Naive thymus-derived CD4-positive, alpha-beta T cell (primary cell): Measurements from ENCODE around the gene NUDT4. TPM values are rescaled to one million over a fixed set of nuclear protein-coding genes. Genes with fewer than 3 reads are reported as not detected.

Source experiments
- ATAC-seq: fragments of 150-1000 bp; cut with Tn5 transposase; 2 replicates; pipeline ENCODE4 v1.10.0; 2021; ENCODE audit warnings: mild to moderate bottlenecking, moderate library complexity
- CTCF ChIA-PET: fragments of 350-600 bp; sonication (Branson Sonifier 250); formaldehyde crosslinking; loops from one replicate; lab custom pipeline; 2021; ENCODE audit warnings: antibody characterized with exemption; lab: Charles Lee
- POLR2A ChIA-PET: fragments of 350-600 bp; sonication (Branson Sonifier 250); formaldehyde crosslinking; loops from one replicate; lab custom pipeline; 2021; ENCODE audit warnings: antibody characterized with exemption, inconsistent platforms; lab: Charles Lee
- DNase-seq, 9 donors: peaks; one replicate each; pipeline versions ENCODE4 v3.0.0 to v3.0.0-alpha.2; 2020 to 2022; ENCODE audit warnings: mixed read lengths in 1 of 9
- H3K27ac ChIP-seq: one replicate; pipeline ENCODE4 v1.7.0; 2013; ENCODE audit warnings: mild to moderate bottlenecking, low read depth, low read length, moderate library complexity
- H3K27me3 ChIP-seq, 2 donors: one replicate each; pipeline ENCODE4 v1.7.0; 2013; ENCODE audit warnings: low read length in 2 of 2, mild to moderate bottlenecking in 2 of 2, moderate library complexity in 2 of 2; ENCODE audit not compliant: control insufficient read depth in 2 of 2, insufficient read depth in 2 of 2
- H3K36me3 ChIP-seq, 3 experiments: 1 replicate in 2 of 3; 2 replicates in 1 of 3; pipeline ENCODE4 v1.7.0; 2013; ENCODE audit warnings: low read length in 3 of 3, mild to moderate bottlenecking in 3 of 3, moderate library complexity in 1 of 3; ENCODE audit not compliant: insufficient read depth in 3 of 3, control insufficient read depth in 2 of 3
- H3K4me1 ChIP-seq, 2 donors: one replicate each; pipeline ENCODE4 v1.7.0; 2013; ENCODE audit warnings: low read length in 2 of 2, mild to moderate bottlenecking in 2 of 2, moderate library complexity in 1 of 2; ENCODE audit not compliant: control insufficient read depth in 2 of 2, insufficient read depth in 2 of 2
- H3K4me3 ChIP-seq: 2 replicates; pipeline ENCODE4 v1.7.0; 2013; ENCODE audit warnings: mild to moderate bottlenecking, low read length
- H3K9me3 ChIP-seq, 3 experiments: 1 replicate in 2 of 3; 2 replicates in 1 of 3; pipeline ENCODE4 v1.7.0; 2013; ENCODE audit warnings: low read length in 3 of 3; ENCODE audit not compliant: control insufficient read depth in 2 of 3
- H3K27ac Mint-ChIP-seq, 9 donors: one replicate each; pipeline ENCODE4 v1.8.0; 2020 to 2022; ENCODE audit warnings: mixed read lengths in 9 of 9, mild to moderate bottlenecking in 8 of 9, moderate library complexity in 5 of 9, inconsistent platforms in 2 of 9
- H3K27me3 Mint-ChIP-seq, 5 donors: one replicate each; pipeline ENCODE4 v1.8.0; 2021 to 2022; ENCODE audit warnings: mixed read lengths in 5 of 5, mild to moderate bottlenecking in 1 of 5
- H3K36me3 Mint-ChIP-seq, 5 donors: one replicate each; pipeline ENCODE4 v1.8.0; 2020 to 2022; ENCODE audit warnings: mixed read lengths in 5 of 5, mild to moderate bottlenecking in 3 of 5, inconsistent platforms in 1 of 5
- H3K4me1 Mint-ChIP-seq, 7 donors: one replicate each; pipeline ENCODE4 v1.8.0; 2020 to 2022; ENCODE audit warnings: mixed read lengths in 7 of 7, mild to moderate bottlenecking in 3 of 7, inconsistent platforms in 1 of 7
- H3K4me3 Mint-ChIP-seq, 10 donors: one replicate each; pipeline ENCODE4 v1.8.0; 2020 to 2022; ENCODE audit warnings: mild to moderate bottlenecking in 10 of 10, mixed read lengths in 10 of 10, moderate library complexity in 6 of 10, inconsistent platforms in 2 of 10
- H3K9me3 Mint-ChIP-seq, 11 donors: one replicate each; pipeline ENCODE4 v1.8.0; 2020 to 2022; ENCODE audit warnings: mixed read lengths in 11 of 11, mild to moderate bottlenecking in 4 of 11, inconsistent platforms in 1 of 11, moderate library complexity in 1 of 11
- intact Hi-C, 2 donors: fragments of 100-400 bp; cut with micrococcal nuclease; formaldehyde crosslinking; loops; one replicate each; pipeline ENCODE4 v1.15.1; 2023
- polyA plus RNA-seq, 2 donors: library from polyadenylated mRNA; unstranded; fragments of 300-500 nt; fragmentation: Illumina TruSeq; gene quantifications; one replicate each; pipeline ENCODE4 v1.2.3, GENCODE V29; 2021
- total RNA-seq, 6 experiments: library from RNA in 5 of 6; stranded (reverse) in 5 of 6; gene quantifications; 1 replicate in 5 of 6; 2 replicates in 1 of 6; pipeline ENCODE4 v1.2.3 and lab custom pipeline; 2021 to 2026

The NUDT4 gene
- total and polyA plus RNA-seq, 7 experiments from 2014 or later, result 37.1 to 85.1 (median 51.2) TPM

DNA sequence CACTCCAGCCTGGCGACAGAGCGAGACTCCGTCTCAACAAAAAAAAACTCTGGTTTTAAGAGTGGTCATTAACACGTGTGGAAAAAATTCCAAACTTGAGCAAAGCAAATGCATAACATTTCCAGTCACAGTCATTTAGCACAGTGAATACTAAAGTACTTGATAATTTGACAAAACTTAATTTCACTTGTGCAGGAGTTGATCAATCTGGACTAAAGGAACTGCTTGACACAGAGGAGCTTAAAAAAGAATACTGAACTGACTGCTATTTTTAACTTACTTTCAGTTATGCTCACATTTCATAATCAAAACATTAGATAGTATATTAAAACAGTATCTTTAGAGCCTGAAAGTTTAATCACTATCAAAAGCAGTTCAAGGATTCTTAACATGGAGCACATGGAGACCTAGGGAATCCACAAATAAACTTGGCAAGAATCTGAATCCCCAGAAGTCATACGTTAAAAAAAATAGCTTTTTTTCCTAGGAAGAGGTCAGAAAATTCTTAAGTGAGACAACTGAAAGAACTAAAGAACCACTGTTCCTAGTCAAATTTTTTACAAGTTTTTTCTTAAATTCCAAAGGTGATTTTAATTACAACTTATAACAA is 56.6 kb downstream of the NUDT4 start:
- CTCF ChIA-PET, result interaction anchor here (1.7 kb wide), 1 partner anchor 14 kb away, joined by 7 read pairs; no protein-coding TSS in a partner anchor
- Histone ChIP-seq H3K4me1 (peaks cover 50 to 67% of the 10 kb centered on the region in 2 donors), H3K36me3 (no peaks in the 10 kb centered on the region), H3K27ac (no peak overlapping the region), H3K27me3 (no peaks in the 10 kb centered on the region), H3K4me3 (no peak overlapping the region), H3K9me3 (no peaks in the 10 kb centered on the region)
- no peak for ATAC-seq
- DNase-seq, result no peak
- H3K36me3 Mint-ChIP-seq, result peaks cover 0 to 3% (median 0%) of the 10 kb centered on the region in 5 donors
- no peaks in the 10 kb centered on the region for H3K27me3 Mint-ChIP-seq
- H3K4me1 Mint-ChIP-seq, result peaks cover 50 to 96% (median 84%) of the 10 kb centered on the region in 7 donors
- POLR2A ChIA-PET, result interaction anchor here (0.5 kb wide), 1 partner anchor 1773 kb away, joined by 3 read pairs; no protein-coding TSS in a partner anchor
- H3K9me3 Mint-ChIP-seq, result no peaks in the 10 kb centered on the region
- intact Hi-C loops, result no loop called here
- peak overlapping the region in 5 of 10 donors; percentile 10 to 55 (median 42) for H3K4me3 Mint-ChIP-seq
- peak overlapping the region in 2 of 9 donors; percentile 24 to 63 for H3K27ac Mint-ChIP-seq

DNA sequence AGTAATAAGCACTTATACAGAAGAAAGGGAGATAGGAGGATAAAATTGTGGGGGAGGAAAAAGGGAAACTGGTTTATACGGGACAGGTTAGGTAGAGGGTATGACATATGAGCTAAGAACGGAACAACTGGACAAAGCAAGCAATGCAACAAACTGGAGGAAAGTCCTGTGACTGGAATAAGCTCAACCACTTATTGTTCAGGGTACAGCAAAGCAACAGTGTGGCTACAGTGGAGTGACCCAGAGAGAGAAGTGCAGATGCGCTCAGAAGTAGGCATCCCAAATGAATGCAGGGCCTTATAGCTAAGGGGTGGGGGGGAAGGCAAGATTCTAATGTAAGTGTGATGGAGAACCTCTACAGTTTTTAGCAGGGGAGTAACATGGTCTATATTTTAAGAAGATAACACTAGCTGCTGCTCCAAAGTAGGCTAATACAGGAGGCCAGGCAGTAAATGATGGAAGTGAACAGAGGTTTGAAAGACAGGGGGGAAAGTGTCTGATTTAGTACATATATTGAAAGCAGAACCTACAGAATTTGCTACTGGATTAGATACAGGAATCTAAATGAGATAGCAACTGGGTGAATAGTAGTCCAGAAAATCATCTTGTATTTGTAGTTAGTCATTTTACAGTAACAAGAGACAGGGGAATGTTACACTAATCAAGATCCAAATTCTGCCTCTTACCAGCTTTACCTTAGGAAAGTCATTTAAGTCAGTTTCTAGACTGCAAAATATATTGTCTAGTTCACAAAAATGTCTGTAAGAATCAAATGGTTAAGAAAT is 60.7 kb downstream of the NUDT4 start:
- Mint-ChIP-seq H3K4me1 (peaks cover 62 to 87% (median 74%) of the 10 kb centered on the region in 7 donors), H3K27ac (peak overlapping the region; percentile 13 to 75 (median 47)), H3K9me3 (peaks cover 0 to 2% (median 0%) of the 10 kb centered on the region in 11 donors), H3K27me3 (no peaks in the 10 kb centered on the region), H3K36me3 (peaks cover 0 to 1% (median 0%) of the 10 kb centered on the region in 5 donors), H3K4me3 (peak overlapping the region; percentile 34 to 97 (median 78))
- intact Hi-C loops, result loop anchor here (1.0 to 5.0 kb wide), 2 partner anchors 8 to 191 kb away; no protein-coding TSS in a partner anchor
- ChIA-PET CTCF (interaction anchor here (0.6 to 2.7 kb wide), 5 partner anchors 19 to 663 kb away, joined by 3 to 11 read pairs (median 3); no protein-coding TSS in a partner anchor), POLR2A (interaction anchor here (0.9 to 2.0 kb wide), 4 partner anchors 11 to 32 kb away, joined by 3 to 7 read pairs (median 4); partner anchors contain the start of gene MRPL42)
- peaks cover 53 to 69% of the 10 kb centered on the region in 2 donors for H3K4me1 ChIP-seq
- peak overlapping the region; percentile 26 for H3K27ac ChIP-seq
- no peaks in the 10 kb centered on the region for H3K27me3 ChIP-seq
- no peak for DNase-seq
- peaks cover 0 to 7% (median 0%) of the 10 kb centered on the region in 3 experiments for H3K36me3 ChIP-seq
- no peaks in the 10 kb centered on the region for H3K9me3 ChIP-seq
- no peak overlapping the region for H3K4me3 ChIP-seq
- ATAC-seq, result no peak

DNA sequence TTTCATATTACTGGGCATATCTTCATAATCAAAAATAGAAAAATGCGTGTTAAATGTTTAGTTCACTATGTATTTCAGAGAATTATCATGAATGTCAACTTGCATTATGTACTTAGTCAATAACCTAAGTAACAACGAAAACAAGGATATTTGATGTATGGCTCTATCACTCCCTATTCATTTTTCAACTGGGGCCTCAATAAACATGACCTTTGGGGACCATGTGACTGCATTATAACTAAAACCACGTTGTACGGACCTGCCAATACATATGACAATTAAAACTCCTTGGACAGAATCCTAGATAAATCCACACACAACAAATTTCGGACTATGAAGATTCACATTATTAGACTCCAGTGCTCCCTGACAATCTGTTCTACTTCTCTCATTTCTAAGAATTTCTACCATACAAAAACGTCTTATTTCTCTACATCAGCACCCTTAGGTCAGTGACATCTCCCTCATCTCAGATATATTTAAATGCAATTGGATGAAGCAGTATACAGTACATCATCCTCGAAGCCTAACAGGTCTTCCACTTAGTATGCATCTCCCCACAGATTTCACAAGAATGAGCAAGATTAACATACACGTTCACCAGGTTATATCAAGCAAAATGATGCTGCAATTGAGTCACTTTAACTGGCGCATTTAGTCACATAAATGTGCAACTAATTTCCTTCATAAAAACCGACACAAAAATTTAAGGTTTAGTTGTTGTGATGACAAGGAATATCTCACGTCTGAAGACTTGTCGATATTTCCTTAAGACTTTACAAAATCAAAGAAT is 62.5 kb downstream of the NUDT4 start:
- Mint-ChIP-seq H3K36me3 (peaks cover 0 to 1% (median 0%) of the 10 kb centered on the region in 5 donors), H3K4me1 (peaks cover 57 to 69% (median 62%) of the 10 kb centered on the region in 7 donors), H3K4me3 (peak overlapping the region; percentile 81 to 98 (median 93)), H3K27ac (peak overlapping the region; percentile 87 to 96 (median 93)), H3K9me3 (peaks cover 0 to 2% (median 0%) of the 10 kb centered on the region in 11 donors), H3K27me3 (no peaks in the 10 kb centered on the region)
- Histone ChIP-seq H3K36me3 (peaks cover 0 to 7% (median 0%) of the 10 kb centered on the region in 3 experiments), H3K4me3 (peak overlapping the region; percentile 66), H3K27ac (peak overlapping the region; percentile 98), H3K27me3 (no peaks in the 10 kb centered on the region), H3K4me1 (peaks cover 47 to 55% of the 10 kb centered on the region in 2 donors), H3K9me3 (no peaks in the 10 kb centered on the region)
- POLR2A ChIA-PET, result interaction anchor here (0.7 to 2.0 kb wide), 8 partner anchors 9 to 1143 kb away, joined by 3 to 6 read pairs (median 4); partner anchors contain the start of gene MRPL42
- no peak for ATAC-seq
- DNase-seq, result no peak
- intact Hi-C loops, result loop anchor here (2.0 to 10.0 kb wide), 6 partner anchors 663 to 1777 kb away; partner anchors contain the start of genes BTG1 (in 1 of the 2), FGD6 (in 1 of the 2) and VEZT (in 1 of the 2)
- CTCF ChIA-PET, result interaction anchor here (2.7 kb wide), 1 partner anchor 20 kb away, joined by 11 read pairs; no protein-coding TSS in a partner anchor

DNA sequence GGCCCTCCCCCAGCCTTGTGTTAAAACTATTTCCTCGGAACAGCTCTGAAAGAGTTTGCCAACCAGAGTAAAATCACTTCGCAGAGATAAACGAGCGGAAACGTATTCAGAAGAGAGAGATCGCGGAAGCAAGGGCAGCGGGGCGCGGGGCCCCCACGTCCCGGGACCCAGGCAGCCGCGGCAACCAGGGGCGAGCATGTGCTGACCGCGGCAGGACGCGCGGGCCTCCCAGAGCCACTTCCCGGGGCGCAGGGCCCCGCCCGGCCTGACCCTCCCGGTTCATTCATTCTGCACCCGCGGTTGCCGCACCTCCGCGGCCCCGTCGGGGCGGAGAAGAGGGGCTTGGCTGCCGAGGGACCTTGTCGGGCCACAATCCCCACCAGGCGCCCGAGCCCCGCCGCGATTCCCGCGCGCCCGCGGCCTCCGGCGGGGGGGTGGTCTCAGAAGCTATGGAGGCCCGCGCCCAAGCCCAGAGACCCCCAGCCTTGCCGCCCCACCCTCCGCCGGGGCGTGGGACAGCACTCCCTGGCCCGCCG is 63.4 kb downstream of the NUDT4 start:
- CTCF ChIA-PET, result no interaction called here
- H3K36me3 ChIP-seq, result peaks cover 0 to 7% (median 0%) of the 10 kb centered on the region in 3 experiments
- intact Hi-C loops, result loop anchor here (1.0 to 10.0 kb wide), 12 partner anchors 22 to 1776 kb away; partner anchors contain the start of genes FGD6 (in 2 of the 2), VEZT (in 2 of the 2), BTG1 (in 1 of the 2) and EEA1 (in 1 of the 2)
- ATAC-seq (peak; percentile 0), DNase-seq (peak; percentile 27 to 65 (median 57))
- H3K27ac ChIP-seq, result peak overlapping the region; percentile 98
- no peaks in the 10 kb centered on the region for H3K27me3 ChIP-seq
- H3K4me3 ChIP-seq, result peak overlapping the region; percentile 66
- Mint-ChIP-seq H3K4me1 (peaks cover 50 to 60% (median 54%) of the 10 kb centered on the region in 7 donors), H3K27ac (peak overlapping the region; percentile 87 to 96 (median 93)), H3K27me3 (no peaks in the 10 kb centered on the region), H3K4me3 (peak overlapping the region; percentile 81 to 98 (median 93)), H3K9me3 (peaks cover 0 to 2% (median 0%) of the 10 kb centered on the region in 11 donors), H3K36me3 (peaks cover 0 to 1% (median 0%) of the 10 kb centered on the region in 5 donors)
- H3K4me1 ChIP-seq, result peaks cover 39 to 52% of the 10 kb centered on the region in 2 donors
- POLR2A ChIA-PET, result interaction anchor here (0.7 to 2.5 kb wide), 10 partner anchors 10 to 1144 kb away, joined by 3 to 16 read pairs (median 4); partner anchors contain the start of genes EEA1 and MRPL42
- H3K9me3 ChIP-seq, result no peaks in the 10 kb centered on the region

DNA sequence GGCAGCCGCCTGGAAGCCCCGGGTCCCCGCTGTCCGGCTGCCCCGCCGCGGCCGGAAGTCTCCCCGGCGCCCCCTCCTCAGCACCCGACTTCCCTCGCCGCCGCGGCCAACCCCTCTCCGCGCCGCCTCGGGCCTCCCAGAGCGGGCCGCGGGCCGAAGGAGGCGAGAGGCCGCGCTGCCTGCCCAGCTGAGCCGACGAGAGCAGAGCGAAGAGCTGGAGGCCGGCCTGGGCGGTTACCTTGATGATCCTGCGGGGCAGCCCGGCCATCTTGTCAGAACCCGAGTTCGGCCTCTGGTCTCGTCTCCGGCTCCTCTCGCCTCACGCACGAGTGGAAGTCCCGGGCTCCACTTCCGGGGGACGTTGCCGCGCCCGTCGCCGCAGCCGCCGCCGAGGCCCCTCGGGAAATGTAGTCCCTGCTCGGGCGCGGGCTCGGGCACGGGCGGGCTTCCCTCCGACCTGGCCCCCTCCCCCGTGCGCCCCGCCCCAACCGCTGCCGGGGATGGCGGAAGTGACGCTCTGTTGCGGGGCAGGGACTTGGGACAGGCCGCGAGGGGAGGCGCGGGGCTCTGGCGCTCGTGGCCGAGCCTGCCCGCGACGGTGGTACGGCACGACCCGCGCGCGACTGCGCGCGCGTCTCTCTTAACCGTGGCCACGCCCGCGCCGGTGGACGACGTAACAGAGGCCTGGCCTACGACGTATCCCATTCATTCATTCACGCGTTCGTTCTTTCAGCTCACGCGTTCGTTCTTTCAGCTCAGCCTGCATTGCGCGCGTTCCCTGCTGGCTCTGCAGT is 64.1 kb downstream of the NUDT4 start, which contains the start of gene UBE2N:
Gene UBE2N, minus strand, starts transcription at position 331 of the 794 bp plus-strand sequence. Its CDS starts 63 bp downstream, at position 268.
- DNase-seq (peak; percentile 96 to 98 (median 97)), ATAC-seq (peak; percentile 95)
- Histone ChIP-seq H3K27ac (peak within 1 kb of the TSS; percentile 98), H3K4me1 (peaks cover 35 to 48% of the 10 kb centered on the region in 2 donors), H3K9me3 (no peaks in the 10 kb centered on the region), H3K36me3 (peaks cover 0 to 7% (median 0%) of the 10 kb centered on the region in 3 experiments), H3K4me3 (peak within 1 kb of the TSS; percentile 66), H3K27me3 (no peaks in the 10 kb centered on the region)
- Mint-ChIP-seq H3K27ac (peak within 1 kb of the TSS; percentile 96 to 100 (median 98)), H3K27me3 (no peaks in the 10 kb centered on the region), H3K4me3 (peak within 1 kb of the TSS; percentile 89 to 100 (median 97)), H3K4me1 (peaks cover 44 to 54% (median 49%) of the 10 kb centered on the region in 7 donors), H3K9me3 (peaks cover 0 to 2% (median 0%) of the 10 kb centered on the region in 11 donors), H3K36me3 (peaks cover 0 to 1% (median 0%) of the 10 kb centered on the region in 5 donors)
- CTCF ChIA-PET, result interaction anchor here (1.0 to 1.1 kb wide), 2 partner anchors 26 to 61 kb away, joined by 3 read pairs; no protein-coding TSS in a partner anchor
- POLR2A ChIA-PET, result interaction anchor here (0.6 to 2.5 kb wide), 15 partner anchors 11 to 1145 kb away, joined by 3 to 16 read pairs (median 3); partner anchors contain the start of genes CRADD, EEA1 and MRPL42
- intact Hi-C loops, result loop anchor here (1.0 to 10.0 kb wide), 19 partner anchors 23 to 1775 kb away; partner anchors contain the start of genes CRADD (in 2 of the 2), EEA1 (in 2 of the 2), FGD6 (in 2 of the 2) and MRPL42 (in 2 of the 2)
